Stimulated activated CD8-positive, alpha-beta memory T cell treated with anti-CD3 and anti-CD28 coated beads, Interleukin-7, amount 100 ng/mL, for 24 hours (primary cell): ENCODE measurements around the gene L3MBTL4.
"Not testable (repeated sequence)": the region's sequence is repeated elsewhere in the genome, so short reads cannot be mapped to it uniquely, and the experiment has no call there.

Experiments used
- DNase-seq: peaks from one replicate; pipeline ENCODE4 v3.0.0-alpha.2; 2020; ENCODE audit warnings: low read depth

L3MBTL4 gene

GRCh38 chr18:6185782-6186181 is 228.9 kb downstream of the L3MBTL4 start:
- DNase-seq = not testable (repeated sequence)

- no peak for DNase-seq
Observed at GRCh38 chr18:6174983-6175745, 239.5 kb downstream of the L3MBTL4 start.

- no peak for DNase-seq
Observed at GRCh38 chr18:6170604-6171003, 244.1 kb downstream of the L3MBTL4 start.

GRCh38 chr18:6161549-6161948 is 253.2 kb downstream of the L3MBTL4 start:
- DNase-seq = no peak

- DNase-seq = no peak
Observed at GRCh38 chr18:6159426-6159825, 255.3 kb downstream of the L3MBTL4 start.

GRCh38 chr18:6158958-6159357 is 255.8 kb downstream of the L3MBTL4 start:
- no peak for DNase-seq

- DNase-seq = no peak
Observed at GRCh38 chr18:6156446-6156845, 258.3 kb downstream of the L3MBTL4 start.

GRCh38 chr18:6155707-6156106 is 259.0 kb downstream of the L3MBTL4 start:
- DNase-seq = no peak

- DNase-seq = no peak
Observed at GRCh38 chr18:6150430-6150829, 264.3 kb downstream of the L3MBTL4 start.

- no peak for DNase-seq
Observed at GRCh38 chr18:6146307-6146661, 268.4 kb downstream of the L3MBTL4 start.

- no peak for DNase-seq
Observed at GRCh38 chr18:6145645-6146306, 268.9 kb downstream of the L3MBTL4 start.

GRCh38 chr18:6139007-6139406 is 275.7 kb downstream of the L3MBTL4 start:
- no peak for DNase-seq

GRCh38 chr18:6135901-6136300 is 278.8 kb downstream of the L3MBTL4 start:
- not testable (repeated sequence) for DNase-seq

GRCh38 chr18:6135029-6135428 is 279.7 kb downstream of the L3MBTL4 start:
- not testable (repeated sequence) for DNase-seq

- DNase-seq = no peak
Observed at GRCh38 chr18:6132751-6133368, 281.9 kb downstream of the L3MBTL4 start.

- DNase-seq = no peak
Observed at GRCh38 chr18:6120820-6121279, 293.9 kb downstream of the L3MBTL4 start.

GRCh38 chr18:6119761-6120160 is 294.9 kb downstream of the L3MBTL4 start:
- DNase-seq = no peak

GRCh38 chr18:6118080-6118479 is 296.6 kb downstream of the L3MBTL4 start:
- no peak for DNase-seq

GRCh38 chr18:6115710-6116109 is 299.0 kb downstream of the L3MBTL4 start:
- DNase-seq = no peak

GRCh38 chr18:6113650-6114049 is 301.1 kb downstream of the L3MBTL4 start:
- DNase-seq = no peak

GRCh38 chr18:6111726-6112125 is 303.0 kb downstream of the L3MBTL4 start:
- DNase-seq = no peak

- no peak for DNase-seq
Observed at GRCh38 chr18:6109743-6110142, 305.0 kb downstream of the L3MBTL4 start.

- DNase-seq = no peak
Observed at GRCh38 chr18:6107794-6108193, 306.9 kb downstream of the L3MBTL4 start.
